Measurements from ENCODE around the gene CHST13. TPM values are rescaled to one million over a fixed set of nuclear protein-coding genes. Genes with fewer than 3 reads are reported as not detected.

CHST13 gene
- total RNA-seq, 4 donors from 2014 or later: 0.19 to 0.69 (median 0.37) TPM

DNA sequence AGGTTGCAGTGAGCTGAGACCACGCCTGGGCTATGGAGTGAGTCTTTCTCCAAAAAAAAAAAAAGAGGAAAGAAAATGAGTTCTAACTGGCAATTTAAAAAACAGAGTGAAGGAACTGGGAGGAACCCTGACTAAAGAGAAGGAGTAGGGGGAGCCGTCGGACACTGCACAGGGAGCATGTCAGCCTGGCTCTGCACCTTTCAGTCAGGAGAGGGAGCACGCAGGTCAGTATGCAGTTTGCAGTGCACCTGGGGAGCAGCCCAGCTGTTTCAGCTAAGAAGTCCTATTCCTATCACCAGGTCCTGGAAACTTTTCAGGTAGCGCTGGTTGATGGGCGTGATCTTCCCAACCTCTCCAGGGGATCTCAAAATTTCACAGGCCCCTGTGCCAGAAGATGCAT lies 33.3 kb upstream of the CHST13 start:
- Histone ChIP-seq H3K4me1 (peaks cover 0 to 15% (median 7%) of the 10 kb centered on the region in 4 donors), H3K36me3 (no peaks in the 10 kb centered on the region), H3K27ac (replicated peaks in 1 of 4) (no peak overlapping the region), H3K9me3 (no peaks in the 10 kb centered on the region), H3K4me3 (no peak overlapping the region), H3K27me3 (peaks cover 0 to 16% (median 0%) of the 10 kb centered on the region in 4 donors)
- DNase-seq (ENCODE audit: extremely low spot score): no peak
- intact Hi-C loops (cut with DNase I): no loop called here
- 86% methylated on average over 6 of the region's 6 CpGs for WGBS
- TF ChIP-seq POLR2A (IDR thresholded peaks at IDR 0.05; ENCODE audit: low read depth): no peak
- TF ChIP-seq EP300 (IDR thresholded peaks at IDR 0.05): no peak
- TF ChIP-seq, protein P1, sequence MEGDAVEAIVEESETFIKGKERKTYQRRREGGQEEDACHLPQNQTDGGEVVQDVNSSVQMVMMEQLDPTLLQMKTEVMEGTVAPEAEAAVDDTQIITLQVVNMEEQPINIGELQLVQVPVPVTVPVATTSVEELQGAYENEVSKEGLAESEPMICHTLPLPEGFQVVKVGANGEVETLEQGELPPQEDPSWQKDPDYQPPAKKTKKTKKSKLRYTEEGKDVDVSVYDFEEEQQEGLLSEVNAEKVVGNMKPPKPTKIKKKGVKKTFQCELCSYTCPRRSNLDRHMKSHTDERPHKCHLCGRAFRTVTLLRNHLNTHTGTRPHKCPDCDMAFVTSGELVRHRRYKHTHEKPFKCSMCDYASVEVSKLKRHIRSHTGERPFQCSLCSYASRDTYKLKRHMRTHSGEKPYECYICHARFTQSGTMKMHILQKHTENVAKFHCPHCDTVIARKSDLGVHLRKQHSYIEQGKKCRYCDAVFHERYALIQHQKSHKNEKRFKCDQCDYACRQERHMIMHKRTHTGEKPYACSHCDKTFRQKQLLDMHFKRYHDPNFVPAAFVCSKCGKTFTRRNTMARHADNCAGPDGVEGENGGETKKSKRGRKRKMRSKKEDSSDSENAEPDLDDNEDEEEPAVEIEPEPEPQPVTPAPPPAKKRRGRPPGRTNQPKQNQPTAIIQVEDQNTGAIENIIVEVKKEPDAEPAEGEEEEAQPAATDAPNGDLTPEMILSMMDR (IDR thresholded peaks at IDR 0.05): no peak
- TF ChIP-seq POLR2AphosphoS5 (IDR thresholded peaks at IDR 0.05): no peak

DNA sequence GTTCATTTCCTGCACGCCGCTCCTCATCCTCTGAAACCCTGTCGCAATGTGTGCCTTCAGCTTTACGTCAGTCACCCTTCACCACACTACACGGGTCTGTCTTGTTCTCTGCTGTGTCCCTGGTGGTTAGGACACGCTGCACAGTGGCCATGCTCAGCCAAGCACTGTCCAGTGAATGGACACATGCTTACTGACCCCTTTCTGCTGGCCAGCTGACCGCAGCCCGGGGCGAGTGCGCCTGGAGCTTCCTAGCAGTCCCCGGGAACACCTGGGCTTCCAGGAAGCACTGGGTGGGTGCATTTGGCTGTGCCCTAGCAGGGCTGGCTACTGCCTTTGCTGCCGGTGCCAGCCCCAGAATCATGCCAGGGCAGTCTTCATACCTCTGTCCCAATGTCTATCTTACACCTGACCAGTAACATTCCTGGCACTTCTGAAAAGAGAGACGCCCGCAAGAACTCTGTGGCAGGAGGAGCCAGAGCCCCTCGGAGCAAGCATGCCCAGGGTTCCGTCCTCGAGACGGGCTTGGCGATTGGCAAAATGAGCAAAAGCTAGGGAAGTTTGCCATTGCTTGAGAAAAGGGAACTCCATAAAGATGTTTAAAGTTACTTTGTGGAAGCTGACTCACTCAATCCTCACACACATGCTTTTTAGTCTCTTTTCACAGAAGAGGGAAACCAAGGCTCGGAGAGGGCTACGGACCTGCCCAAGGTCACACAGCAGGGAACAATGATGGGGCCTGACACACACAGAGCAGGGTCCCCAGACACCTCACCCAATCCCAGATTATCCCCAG lies 32.5 kb upstream of the CHST13 start:
- intact Hi-C loops (cut with DNase I): no loop called here
- no peak for DNase-seq (ENCODE audit: extremely low spot score)
- 82% methylated on average over 21 of the region's 21 CpGs for WGBS
- no peak overlapping the region for H3K4me3 ChIP-seq
- H3K9me3 ChIP-seq: no peaks in the 10 kb centered on the region
- peaks cover 0 to 16% (median 0%) of the 10 kb centered on the region in 4 donors for H3K27me3 ChIP-seq
- TF ChIP-seq EP300 (IDR thresholded peaks at IDR 0.05) (no peak), POLR2A (IDR thresholded peaks at IDR 0.05; ENCODE audit: low read depth) (no peak), POLR2AphosphoS5 (IDR thresholded peaks at IDR 0.05) (no peak)
- TF ChIP-seq, protein P1 (IDR thresholded peaks at IDR 0.05): no peak
- no peak overlapping the region for H3K27ac ChIP-seq (replicated peaks in 1 of 4)
- H3K36me3 ChIP-seq: no peaks in the 10 kb centered on the region
- H3K4me1 ChIP-seq: peaks cover 0 to 15% (median 7%) of the 10 kb centered on the region in 4 donors

- H3K4me1 ChIP-seq: peaks cover 0 to 5% (median 0%) of the 10 kb centered on the region in 4 donors
- WGBS: 85% methylated on average over 10 of the region's 14 CpGs
- TF ChIP-seq, protein P1 (IDR thresholded peaks at IDR 0.05): no peak
- TF ChIP-seq POLR2AphosphoS5 (IDR thresholded peaks at IDR 0.05) (no peak), POLR2A (IDR thresholded peaks at IDR 0.05; ENCODE audit: low read depth) (no peak), EP300 (IDR thresholded peaks at IDR 0.05) (no peak)
- H3K9me3 ChIP-seq: no peaks in the 10 kb centered on the region
- H3K4me3 ChIP-seq: no peak overlapping the region
- no peak for DNase-seq (ENCODE audit: extremely low spot score)
- intact Hi-C loops (cut with DNase I): no loop called here
- H3K36me3 ChIP-seq: no peaks in the 10 kb centered on the region
- peaks cover 0 to 9% (median 0%) of the 10 kb centered on the region in 4 donors for H3K27me3 ChIP-seq
- no peak overlapping the region for H3K27ac ChIP-seq (replicated peaks in 1 of 4)
Measured at GRCh38 chr3:126493051-126493450, 30.9 kb upstream of the CHST13 start.

DNA sequence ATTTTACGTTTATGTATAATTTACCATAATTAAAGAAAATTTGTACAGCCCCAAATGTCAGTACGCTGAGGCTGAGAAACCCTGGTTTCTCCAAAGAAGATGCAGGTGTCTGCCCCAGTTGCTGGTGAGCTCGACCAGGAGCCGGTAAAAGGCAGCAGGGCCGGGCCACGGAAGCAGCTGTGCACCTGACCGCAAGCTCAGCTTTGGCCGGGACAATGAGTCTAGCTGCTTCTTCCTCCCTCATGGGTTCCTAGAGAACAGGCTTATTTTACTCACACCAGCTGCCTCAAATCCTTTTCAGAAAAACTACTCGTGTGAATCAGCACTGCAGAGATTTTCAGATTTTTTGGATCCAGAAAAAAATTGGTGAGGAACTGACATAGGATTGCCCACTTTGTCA lies 30.2 kb upstream of the CHST13 start:
- peaks cover 0 to 5% (median 0%) of the 10 kb centered on the region in 4 donors for H3K4me1 ChIP-seq
- H3K27ac ChIP-seq (replicated peaks in 1 of 4): no peak overlapping the region
- peaks cover 0 to 9% (median 0%) of the 10 kb centered on the region in 4 donors for H3K27me3 ChIP-seq
- no peaks in the 10 kb centered on the region for H3K9me3 ChIP-seq
- TF ChIP-seq POLR2A (IDR thresholded peaks at IDR 0.05; ENCODE audit: low read depth) (no peak), POLR2AphosphoS5 (IDR thresholded peaks at IDR 0.05) (no peak), EP300 (IDR thresholded peaks at IDR 0.05) (no peak)
- TF ChIP-seq, protein P1 (IDR thresholded peaks at IDR 0.05): no peak
- intact Hi-C loops (cut with DNase I): no loop called here
- DNase-seq (ENCODE audit: extremely low spot score): no peak
- H3K36me3 ChIP-seq: no peaks in the 10 kb centered on the region
- 69% methylated on average over 9 of the region's 9 CpGs for WGBS
- no peak overlapping the region for H3K4me3 ChIP-seq
